ENCODE data around the gene TRIM25.

Gene TRIM25

DNA sequence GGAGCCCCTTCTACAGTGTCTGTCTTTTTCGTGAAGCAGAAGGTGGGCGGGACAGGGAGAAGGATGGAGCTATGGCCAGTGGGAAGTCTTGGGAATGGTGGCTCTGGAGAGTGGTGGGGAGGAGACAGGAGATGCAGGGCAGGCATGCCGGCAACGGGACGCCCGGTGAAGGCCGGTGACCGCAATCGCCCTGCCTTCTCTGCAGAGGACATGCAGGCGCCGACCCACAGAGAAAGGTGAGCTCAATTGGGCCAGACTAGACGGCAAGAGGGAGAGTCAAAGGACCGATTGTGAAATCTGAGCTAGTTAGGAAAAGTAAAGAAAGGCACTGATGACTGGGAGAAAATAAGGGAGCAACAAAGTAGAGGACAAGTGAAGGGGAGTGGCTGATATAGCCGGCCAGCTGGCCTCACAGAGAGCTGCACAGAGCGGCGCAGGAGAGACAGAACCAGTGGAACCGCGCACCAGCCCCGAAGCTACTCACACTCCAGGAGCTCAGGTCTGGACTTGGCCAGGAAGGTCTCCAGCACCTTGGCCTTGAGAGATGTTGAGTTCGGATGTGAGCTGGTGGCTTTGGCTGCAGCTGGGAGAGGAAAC is 18.9 kb downstream of the TRIM25 start:
- DNase-seq: no peak

GRCh38 chr17:56893503-56893902 is 20.3 kb downstream of the TRIM25 start:
- no peak for DNase-seq

DNA sequence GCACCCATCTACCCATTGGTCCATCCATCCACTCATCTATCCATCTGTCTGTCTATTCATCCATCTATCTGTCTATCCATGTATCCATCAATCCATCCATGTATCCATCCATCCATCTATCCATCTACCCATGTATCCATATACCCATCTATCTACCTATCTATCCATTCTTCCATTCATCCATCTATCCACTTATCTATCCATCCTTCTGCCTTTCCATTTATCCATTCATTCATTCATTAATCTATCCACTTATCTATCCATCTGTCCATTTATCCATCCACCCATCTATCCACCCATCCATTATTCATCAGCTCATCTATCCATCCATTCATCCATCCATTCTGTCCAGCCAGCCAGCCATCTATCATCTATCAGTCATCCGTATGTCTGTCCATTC is 21.5 kb downstream of the TRIM25 start:
- no peak for DNase-seq

GRCh38 chr17:56891751-56892150 is 22.1 kb downstream of the TRIM25 start:
- DNase-seq: no peak

- DNase-seq: no peak
Measured at GRCh38 chr17:56890906-56891674, 22.8 kb downstream of the TRIM25 start.

DNA sequence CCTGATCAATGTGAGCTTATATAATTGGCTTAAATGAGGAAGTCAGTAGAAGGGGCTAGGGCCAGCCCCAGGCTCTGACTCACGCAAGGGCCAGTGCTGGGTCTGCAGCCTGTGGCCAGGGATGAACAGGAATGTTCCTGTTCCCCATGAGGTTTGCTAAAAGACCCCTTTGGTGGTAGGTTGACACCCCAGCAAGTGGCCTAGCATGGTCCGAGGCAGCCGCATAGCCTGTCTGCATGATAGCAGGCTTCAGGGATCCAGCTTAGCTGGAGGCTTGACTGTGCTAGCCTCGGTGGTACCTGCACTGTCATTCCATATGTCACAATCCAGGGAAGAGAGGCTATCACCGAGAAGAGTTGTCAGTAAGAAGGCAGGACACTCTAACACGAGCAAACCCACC is 23.5 kb downstream of the TRIM25 start:
- DNase-seq: no peak

DNA sequence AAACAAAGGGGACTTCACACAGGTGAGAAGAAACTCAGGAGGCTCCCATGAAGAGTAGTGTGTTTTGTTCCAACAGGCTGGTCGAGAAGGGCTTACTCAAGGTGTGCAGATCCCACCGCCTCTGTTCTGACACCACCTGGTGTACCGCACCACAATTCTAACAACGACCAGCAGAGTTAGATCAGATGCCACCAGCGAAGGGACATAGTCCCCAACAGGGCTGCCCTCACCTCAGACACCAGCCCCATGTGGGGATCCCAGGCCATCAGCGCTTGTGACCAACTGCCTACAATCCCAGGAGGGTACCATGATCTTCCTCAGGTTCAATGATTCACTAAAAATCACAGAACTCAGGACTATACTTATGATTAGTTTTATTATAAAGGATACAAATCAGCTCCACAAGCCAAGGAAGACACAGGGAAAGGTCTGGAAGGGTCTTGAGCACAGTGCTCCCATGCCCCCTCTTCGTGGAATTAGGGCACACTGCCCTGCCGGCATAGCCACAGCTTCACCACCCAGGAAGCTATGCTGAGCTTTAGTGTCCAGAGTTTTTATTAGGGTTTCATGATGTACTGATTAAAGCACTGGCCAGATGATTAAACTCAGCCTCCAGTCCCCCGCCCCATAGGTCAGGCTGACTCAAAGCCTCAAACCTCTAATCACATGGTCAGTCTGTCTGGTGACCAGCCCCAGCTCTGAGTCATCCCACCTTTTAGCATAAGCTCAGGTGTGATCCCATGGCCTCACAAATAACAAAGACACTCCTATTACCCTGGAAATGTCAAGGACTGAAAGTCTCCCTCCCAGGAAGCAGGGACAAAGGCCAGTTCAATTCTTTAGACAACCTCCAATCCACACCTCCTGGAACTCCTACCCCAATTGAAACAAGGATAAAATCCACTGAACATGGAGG is 26.0 kb downstream of the TRIM25 start:
- DNase-seq: no peak

DNA sequence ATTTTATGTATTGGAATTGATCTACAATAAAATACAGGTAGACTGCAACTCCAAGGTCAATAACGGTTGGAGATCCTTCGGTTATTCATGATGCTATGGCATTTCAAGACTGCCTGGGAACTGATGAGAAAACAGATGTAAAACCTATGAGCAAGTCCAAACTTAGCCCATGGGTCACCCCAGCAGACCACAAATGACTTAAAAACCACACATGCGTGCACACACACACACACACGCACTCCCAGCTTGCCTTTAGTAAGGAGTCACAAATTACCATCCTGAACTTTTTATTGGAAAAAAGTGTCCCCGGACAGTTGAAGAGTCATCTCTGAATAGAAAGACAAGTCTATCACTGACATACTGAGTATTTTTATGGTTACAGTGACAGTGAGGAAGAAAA is 26.7 kb downstream of the TRIM25 start:
- no peak for DNase-seq

DNA sequence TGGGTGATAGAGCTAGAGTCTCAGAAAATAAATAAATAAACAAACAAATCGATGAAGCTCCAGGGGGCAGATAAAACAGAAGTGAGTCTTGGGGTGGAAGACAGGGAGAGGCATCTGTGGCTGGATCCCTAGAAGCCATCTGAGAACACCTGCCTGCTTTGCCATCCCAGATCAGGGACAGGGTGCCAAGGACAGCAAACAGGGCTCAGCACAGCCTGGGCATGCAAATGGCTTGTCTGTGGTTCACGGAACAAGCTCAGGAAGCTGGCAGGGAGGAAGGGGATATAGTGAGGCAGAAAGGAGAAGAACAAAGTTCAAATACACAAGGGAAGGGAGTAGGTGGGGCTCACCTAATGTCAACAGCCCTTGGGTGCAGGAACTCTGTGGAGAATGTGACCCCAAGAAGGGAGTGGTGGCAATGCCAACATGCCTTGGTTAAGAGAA is 27.5 kb downstream of the TRIM25 start:
- DNase-seq: no peak

DNA sequence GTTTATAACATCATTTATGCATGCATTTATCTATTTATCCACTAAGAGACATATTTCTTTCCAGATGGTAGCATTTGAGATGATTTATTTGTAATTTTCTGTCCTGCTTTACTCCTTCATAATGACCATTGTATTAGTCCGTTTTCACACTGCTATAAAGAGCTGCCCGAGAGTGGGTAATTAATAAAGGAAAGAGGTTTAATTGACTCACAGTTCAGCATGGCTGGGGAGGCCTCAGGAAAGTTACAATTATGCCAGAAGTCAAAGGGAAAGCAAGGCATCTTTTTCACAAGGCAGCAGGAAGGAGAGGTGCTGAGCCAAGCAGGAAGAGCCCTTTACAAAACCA is 28.6 kb downstream of the TRIM25 start:
- DNase-seq: no peak

GRCh38 chr17:56884483-56885311 is 29.2 kb downstream of the TRIM25 start:
- no peak for DNase-seq

GRCh38 chr17:56883616-56884015 is 30.2 kb downstream of the TRIM25 start:
- no peak for DNase-seq

GRCh38 chr17:56881685-56882295 is 32.1 kb downstream of the TRIM25 start:
- DNase-seq: no peak

DNA sequence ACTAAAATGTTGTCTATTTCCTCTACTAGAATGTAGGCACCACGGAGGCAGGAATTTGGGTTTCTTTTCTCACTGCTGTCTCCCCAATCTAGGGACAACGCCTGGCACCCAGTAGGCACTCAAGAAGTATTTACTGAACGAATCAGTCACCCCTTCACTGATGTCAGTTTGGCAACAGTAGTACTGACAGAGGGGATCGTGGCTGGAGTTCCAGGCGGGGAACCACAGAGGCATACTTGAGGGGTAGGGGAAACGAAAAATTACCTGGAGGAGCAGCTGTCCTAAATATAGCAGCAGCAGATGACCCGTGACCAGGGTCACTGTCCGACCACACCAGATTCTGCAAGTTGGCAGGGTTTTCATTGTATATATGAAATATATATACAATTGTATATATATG is 33.3 kb downstream of the TRIM25 start:
- DNase-seq: no peak

DNA sequence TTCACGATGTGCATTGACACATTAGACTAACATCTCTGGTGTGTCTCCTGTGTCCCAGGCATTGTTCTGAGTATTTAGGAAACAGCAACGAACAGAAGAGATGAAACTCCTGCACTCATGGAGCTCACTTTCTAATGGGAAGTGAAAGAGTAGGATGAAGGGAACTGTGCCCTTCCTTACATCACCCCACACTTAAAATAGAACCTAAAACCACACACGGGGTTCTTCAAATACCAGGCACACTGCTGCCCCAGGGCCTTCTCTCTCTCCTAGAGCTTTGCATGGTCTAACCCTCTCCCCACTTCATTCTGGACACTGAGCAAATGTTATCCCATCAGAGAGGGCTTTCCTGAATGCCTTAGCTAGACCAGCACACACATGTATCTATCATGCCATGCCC is 33.7 kb downstream of the TRIM25 start:
- no peak for DNase-seq

DNA sequence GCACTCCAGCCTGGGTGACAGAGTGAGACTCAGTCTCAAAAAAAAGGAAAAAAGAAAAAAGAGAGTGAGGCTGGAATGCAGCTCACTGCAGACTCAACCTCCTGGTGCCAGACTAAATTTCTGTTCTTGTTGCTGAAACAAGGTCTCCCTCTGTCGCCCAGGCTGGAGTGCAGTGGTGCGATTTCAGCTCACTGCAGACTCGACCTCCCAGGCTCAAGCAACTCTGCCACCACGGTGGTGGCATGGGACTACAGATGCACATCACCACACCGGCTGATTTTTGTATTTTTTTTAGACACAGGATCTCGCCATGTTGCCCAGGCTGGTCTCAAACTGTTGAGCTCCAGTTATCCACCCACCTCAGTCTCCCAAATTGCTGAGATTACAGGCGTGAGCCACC is 34.6 kb downstream of the TRIM25 start:
- no peak for DNase-seq

DNA sequence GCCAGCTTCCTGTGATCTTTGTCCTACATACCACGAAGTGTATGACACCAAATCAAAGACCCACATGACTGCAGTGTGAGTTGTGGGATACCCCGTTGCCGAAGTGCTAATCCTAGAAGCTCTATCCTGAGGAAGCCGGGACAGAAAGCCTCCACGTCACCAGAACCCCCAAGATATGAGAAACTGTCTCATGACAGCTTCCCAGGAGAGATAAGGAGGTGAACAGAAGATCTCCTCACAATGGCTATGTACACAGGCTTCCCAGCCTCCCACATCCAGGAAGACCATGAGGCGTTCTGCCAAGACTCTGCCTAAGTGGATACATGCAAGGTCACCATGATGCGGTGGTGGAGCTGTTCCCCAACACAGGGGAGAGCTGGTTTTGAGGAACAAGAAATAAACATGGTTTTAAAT is 37.1 kb downstream of the TRIM25 start:
- DNase-seq: no peak

DNA sequence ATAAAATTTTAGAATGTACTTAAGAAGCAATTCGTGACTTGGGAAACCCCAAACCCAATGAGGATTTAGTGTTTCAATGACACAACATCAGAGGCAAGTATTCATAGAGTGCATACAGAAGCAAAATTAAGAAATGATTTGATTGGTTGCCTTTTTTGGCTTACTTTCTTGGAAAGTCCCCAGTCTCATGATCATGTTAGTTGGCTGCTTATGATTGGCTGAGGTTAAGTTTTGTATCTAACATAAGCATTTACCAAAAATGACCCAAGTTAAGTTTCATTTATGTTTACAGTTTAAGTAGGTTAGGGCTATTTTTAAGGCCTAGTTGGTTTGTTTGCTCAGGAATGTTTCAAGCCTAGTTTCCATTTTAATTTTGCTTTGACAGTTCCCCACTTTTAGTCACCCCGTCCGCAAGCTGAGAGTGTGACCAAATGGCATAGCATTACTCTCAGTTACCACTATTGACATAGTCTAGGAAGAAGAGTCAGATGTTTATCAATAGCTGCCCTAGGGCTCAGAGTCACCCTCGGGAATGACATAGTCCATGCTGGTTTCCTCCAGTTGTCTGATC is 43.7 kb downstream of the TRIM25 start:
- DNase-seq: no peak

- no peak for DNase-seq
Measured at GRCh38 chr17:56868716-56869115, 45.1 kb downstream of the TRIM25 start.

GRCh38 chr17:56867948-56868376 is 45.9 kb downstream of the TRIM25 start:
- no peak for DNase-seq

- no peak for DNase-seq
Measured at GRCh38 chr17:56866496-56866895, 47.4 kb downstream of the TRIM25 start.

DNA sequence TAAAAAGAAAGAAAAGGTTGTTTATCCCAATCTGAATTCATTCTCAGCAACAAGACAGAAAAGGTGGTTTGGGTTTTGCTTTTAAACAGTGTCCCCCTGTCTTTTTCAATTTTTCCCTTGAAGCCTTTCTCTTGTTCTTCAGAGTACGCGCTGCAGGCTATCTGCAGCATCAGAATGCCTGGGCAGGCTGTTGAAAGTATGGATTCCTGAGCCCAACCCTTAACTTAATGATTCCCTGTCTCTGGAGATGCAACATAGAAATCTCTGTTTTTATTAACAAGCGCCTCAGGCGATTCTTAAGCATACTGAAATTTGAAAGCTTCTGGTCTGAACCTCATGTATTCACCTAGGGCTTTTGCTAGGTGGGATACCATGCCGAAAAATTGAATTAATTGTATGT is 47.8 kb downstream of the TRIM25 start:
- DNase-seq: no peak
